HL-60 (cell line): ENCODE measurements around the gene TDRD5.

Experiments
- DNase-seq, 2 experiments: peaks; one replicate each; pipeline ENCODE4 v3.0.0-alpha.2; 2010 to 2020; ENCODE audit warnings: low read depth in 1 of 2, low spot score in 1 of 2
- H3K27ac ChIP-seq: fragments of 250-450 bp; sonication (Bioruptor Pico); replicated peaks from 2 replicates; pipeline ENCODE4 v1.5.1; 2020; ENCODE audit warnings: mild to moderate bottlenecking, moderate library complexity
- H3K27me3 ChIP-seq: fragments of 250-450 bp; sonication (Bioruptor Pico); 2 replicates; pipeline ENCODE4 v1.5.1; 2021; ENCODE audit warnings: mild to moderate bottlenecking, moderate library complexity; ENCODE audit not compliant: insufficient read depth, poor library complexity, severe bottlenecking
- H3K4me3 ChIP-seq: replicated peaks from 2 replicates; pipeline ENCODE4 v1.5.1; 2011; ENCODE audit warnings: mild to moderate bottlenecking, control low read depth, low read length; ENCODE audit not compliant: insufficient read depth
- CTCF ChIP-seq: IDR thresholded peaks from one replicate; pipeline ENCODE4 v1.5.1; 2011; ENCODE audit warnings: low read length, control low read depth, inconsistent platforms; ENCODE audit not compliant: insufficient read depth
- GABPA ChIP-seq: IDR thresholded peaks from 2 replicates; pipeline ENCODE4 v1.6.1; 2012; ENCODE audit warnings: low read depth
- POLR2AphosphoS5 ChIP-seq: IDR thresholded peaks from 2 replicates; pipeline ENCODE4 v1.6.1; 2012; ENCODE audit warnings: low read depth
- REST ChIP-seq: IDR thresholded peaks from 2 replicates; pipeline ENCODE4 v1.6.1; 2012; ENCODE audit warnings: low read depth; ENCODE audit not compliant: insufficient replicate concordance
- SPI1 ChIP-seq: IDR thresholded peaks from 2 replicates; pipeline ENCODE4 v1.6.1; 2012; ENCODE audit warnings: low read depth, mild to moderate bottlenecking, borderline replicate concordance

The TDRD5 gene

GRCh38 chr1:179588425-179589024 is 3.1 kb upstream of the TDRD5 start:
- Histone ChIP-seq H3K27ac (no peak overlapping the region), H3K27me3 (peaks cover 33% of the 10 kb centered on the region), H3K4me3 (no peak overlapping the region)
- no peak for DNase-seq
- no peak for TF ChIP-seq REST
- TF ChIP-seq SPI1 = no peak
- no peak for TF ChIP-seq GABPA
- no peak for TF ChIP-seq POLR2AphosphoS5
- TF ChIP-seq CTCF = no peak

- Histone ChIP-seq H3K27ac (no peak overlapping the region), H3K27me3 (peaks cover 36% of the 10 kb centered on the region), H3K4me3 (no peak overlapping the region)
- TF ChIP-seq REST (no peak), POLR2AphosphoS5 (no peak), CTCF (no peak), GABPA (no peak), SPI1 (no peak)
- DNase-seq = no peak
Measured at GRCh38 chr1:179589509-179589908, 2.1 kb upstream of the TDRD5 start.

- no peak overlapping the region for H3K27ac ChIP-seq
- TF ChIP-seq SPI1 (no peak), REST (no peak), GABPA (no peak), POLR2AphosphoS5 (no peak), CTCF (no peak)
- H3K27me3 ChIP-seq = peaks cover 30% of the 10 kb centered on the region
- no peak for DNase-seq
- H3K4me3 ChIP-seq = no peak overlapping the region
Measured at GRCh38 chr1:179590671-179591070, 961 bp upstream of the TDRD5 start.
